ENCODE results near the gene WDR1.

WDR1 gene

DNA sequence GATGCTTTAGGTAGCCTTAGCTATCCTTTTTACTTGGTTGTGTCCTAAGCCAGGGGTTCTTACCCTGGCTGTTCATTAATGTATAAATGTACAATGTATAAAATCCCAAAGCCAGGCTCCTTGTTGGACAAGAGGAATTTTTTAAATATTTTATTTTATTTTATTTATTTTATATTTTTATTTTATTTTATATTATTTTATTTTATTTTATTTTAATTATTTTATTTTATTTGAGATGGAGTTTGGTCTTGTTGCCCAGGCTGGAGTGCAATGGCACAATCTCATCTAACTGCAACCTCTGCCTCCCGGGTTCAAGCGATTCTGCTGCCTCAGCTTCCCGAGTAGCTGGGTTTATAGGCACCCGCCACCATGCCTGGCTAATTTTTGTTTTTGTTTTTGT lies 87.2 kb downstream of the WDR1 start:
- no peaks in the 10 kb centered on the region for H3K36me3 ChIP-seq (ENCODE audit: control insufficient read depth in 2 of 2, insufficient read depth in 2 of 2, low read length in 2 of 2)
- H3K9ac ChIP-seq (ENCODE audit: low read depth in 1 of 2, low read length in 2 of 2) = no peak overlapping the region
- H3K9me3 ChIP-seq (ENCODE audit: control insufficient read depth in 2 of 2, low read length in 2 of 2) = no peaks in the 10 kb centered on the region
- H3K4me1 ChIP-seq (ENCODE audit: control insufficient read depth in 2 of 2, insufficient read depth in 2 of 2, low read length in 2 of 2) = peaks cover 8 to 11% of the 10 kb centered on the region in 2 donors
- H3K27me3 ChIP-seq (ENCODE audit: control insufficient read depth in 2 of 2, insufficient read depth in 2 of 2, low read length in 2 of 2) = no peaks in the 10 kb centered on the region
- H3K4me3 ChIP-seq (ENCODE audit: low read length in 2 of 2) = no peak overlapping the region
- H3K27ac ChIP-seq (ENCODE audit: low read depth in 2 of 2, low read length in 2 of 2) = no peak overlapping the region

DNA sequence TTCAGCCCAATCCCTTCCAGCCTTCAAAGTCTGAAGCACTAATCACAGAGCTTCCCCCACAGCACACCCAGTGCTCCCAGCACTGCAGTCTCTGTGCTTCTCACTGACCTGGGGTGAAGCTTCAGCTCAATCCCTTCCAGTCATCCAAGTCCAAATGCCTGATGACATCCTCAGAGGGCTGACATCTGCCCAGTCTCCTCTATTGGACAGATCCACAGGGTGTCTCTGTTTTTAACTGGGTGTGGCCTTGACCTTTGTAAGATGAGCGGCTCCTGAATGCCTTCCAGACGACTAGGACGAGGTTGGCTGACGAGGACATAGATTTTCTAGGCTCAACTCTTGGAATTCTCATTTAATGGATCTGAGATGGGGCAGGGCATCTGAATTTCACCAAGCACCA lies 87.7 kb downstream of the WDR1 start:
- H3K27me3 ChIP-seq (ENCODE audit: control insufficient read depth in 2 of 2, insufficient read depth in 2 of 2, low read length in 2 of 2) = no peaks in the 10 kb centered on the region
- H3K9ac ChIP-seq (ENCODE audit: low read depth in 1 of 2, low read length in 2 of 2) = no peak overlapping the region
- peaks cover 8% of the 10 kb centered on the region in 2 donors for H3K4me1 ChIP-seq (ENCODE audit: control insufficient read depth in 2 of 2, insufficient read depth in 2 of 2, low read length in 2 of 2)
- no peaks in the 10 kb centered on the region for H3K9me3 ChIP-seq (ENCODE audit: control insufficient read depth in 2 of 2, low read length in 2 of 2)
- H3K27ac ChIP-seq (ENCODE audit: low read depth in 2 of 2, low read length in 2 of 2) = no peak overlapping the region
- no peak overlapping the region for H3K4me3 ChIP-seq (ENCODE audit: low read length in 2 of 2)
- no peaks in the 10 kb centered on the region for H3K36me3 ChIP-seq (ENCODE audit: control insufficient read depth in 2 of 2, insufficient read depth in 2 of 2, low read length in 2 of 2)

DNA sequence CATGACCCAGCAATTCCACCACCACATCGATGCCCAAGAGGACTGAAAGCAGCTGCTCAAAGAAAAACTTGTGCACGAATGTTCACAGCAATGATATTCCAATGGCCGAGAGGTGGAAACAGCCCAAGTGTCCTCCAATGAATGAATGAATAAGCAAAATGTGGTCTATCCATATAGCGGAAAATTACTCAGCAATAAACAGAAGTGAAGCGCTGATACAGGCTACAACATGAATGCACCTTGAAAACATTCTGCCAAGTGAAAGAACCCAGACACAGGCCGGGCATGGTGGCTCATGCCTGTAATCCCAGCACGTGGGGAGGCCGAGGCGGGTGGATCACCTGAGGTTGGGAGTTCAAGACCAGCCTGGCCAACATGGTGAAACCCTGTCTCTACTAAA lies 90.1 kb downstream of the WDR1 start:
- no peak overlapping the region for H3K27ac ChIP-seq (ENCODE audit: low read depth in 2 of 2, low read length in 2 of 2)
- H3K9me3 ChIP-seq (ENCODE audit: control insufficient read depth in 2 of 2, low read length in 2 of 2) = no peaks in the 10 kb centered on the region
- no peaks in the 10 kb centered on the region for H3K27me3 ChIP-seq (ENCODE audit: control insufficient read depth in 2 of 2, insufficient read depth in 2 of 2, low read length in 2 of 2)
- no peak overlapping the region for H3K9ac ChIP-seq (ENCODE audit: low read depth in 1 of 2, low read length in 2 of 2)
- H3K4me1 ChIP-seq (ENCODE audit: control insufficient read depth in 2 of 2, insufficient read depth in 2 of 2, low read length in 2 of 2) = no peaks in the 10 kb centered on the region
- no peaks in the 10 kb centered on the region for H3K36me3 ChIP-seq (ENCODE audit: control insufficient read depth in 2 of 2, insufficient read depth in 2 of 2, low read length in 2 of 2)
- H3K4me3 ChIP-seq (ENCODE audit: low read length in 2 of 2) = no peak overlapping the region

- Histone ChIP-seq H3K36me3 (ENCODE audit: control insufficient read depth in 2 of 2, insufficient read depth in 2 of 2, low read length in 2 of 2) (no peaks in the 10 kb centered on the region), H3K27ac (ENCODE audit: low read depth in 2 of 2, low read length in 2 of 2) (no peak overlapping the region), H3K27me3 (ENCODE audit: control insufficient read depth in 2 of 2, insufficient read depth in 2 of 2, low read length in 2 of 2) (no peaks in the 10 kb centered on the region), H3K4me3 (ENCODE audit: low read length in 2 of 2) (no peak overlapping the region), H3K9ac (ENCODE audit: low read depth in 1 of 2, low read length in 2 of 2) (no peak overlapping the region), H3K9me3 (ENCODE audit: control insufficient read depth in 2 of 2, low read length in 2 of 2) (no peaks in the 10 kb centered on the region), H3K4me1 (ENCODE audit: control insufficient read depth in 2 of 2, insufficient read depth in 2 of 2, low read length in 2 of 2) (peaks cover 0 to 3% of the 10 kb centered on the region in 2 donors)
Measured at GRCh38 chr4:10025230-10025806, 91.3 kb downstream of the WDR1 start.

Data from mucosa of rectum (tissue), 2 donors.